ENCODE results near the gene CAND1. TPM values are rescaled to one million over a fixed set of nuclear protein-coding genes. Genes with fewer than 3 reads are reported as not detected.

Gene CAND1
- total RNA-seq, 1 experiment from 2014 or later, result 230 TPM

DNA sequence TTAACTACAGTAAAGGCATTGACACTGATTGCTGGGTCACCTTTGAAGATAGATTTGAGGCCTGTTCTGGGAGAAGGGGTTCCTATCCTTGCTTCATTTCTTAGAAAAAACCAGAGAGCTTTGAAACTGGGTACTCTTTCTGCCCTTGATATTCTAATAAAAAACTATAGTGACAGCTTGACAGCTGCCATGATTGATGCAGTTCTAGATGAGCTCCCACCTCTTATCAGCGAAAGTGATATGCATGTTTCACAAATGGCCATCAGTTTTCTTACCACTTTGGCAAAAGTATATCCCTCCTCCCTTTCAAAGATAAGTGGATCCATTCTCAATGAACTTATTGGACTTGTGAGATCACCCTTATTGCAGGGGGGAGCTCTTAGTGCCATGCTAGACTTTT is 36.4 kb downstream of the CAND1 start:
- H3K23ac ChIP-seq (ENCODE audit: insufficient read length, low read depth, low read length), result no peak overlapping the region
- no peak overlapping the region for H3K27ac Mint-ChIP-seq
- no peaks in the 10 kb centered on the region for H3K23me2 ChIP-seq (ENCODE audit: insufficient read length, low read depth, low read length, poor library complexity, severe bottlenecking)
- H3K4me2 ChIP-seq (ENCODE audit: insufficient read depth, insufficient read length, low read length), result no peak overlapping the region
- no peaks in the 10 kb centered on the region for H3K79me1 ChIP-seq (ENCODE audit: insufficient read depth, low read depth, low read length, poor library complexity, severe bottlenecking)
- no peaks in the 10 kb centered on the region for H3K27me3 Mint-ChIP-seq (ENCODE audit: low read depth)
- no peak overlapping the region for H3K4ac ChIP-seq (ENCODE audit: low read depth, low read length)
- no peak overlapping the region for H2BK20ac ChIP-seq (ENCODE audit: low read depth, low read length, poor library complexity, severe bottlenecking)
- H4K5ac ChIP-seq (ENCODE audit: insufficient read length, low read depth, low read length), result no peak overlapping the region
- no peaks in the 10 kb centered on the region for H3K79me2 ChIP-seq (ENCODE audit: insufficient read depth, low read length)
- no peaks in the 10 kb centered on the region for H4K20me1 ChIP-seq (ENCODE audit: control insufficient read depth, insufficient read depth, insufficient read length)
- H3K14ac ChIP-seq (ENCODE audit: insufficient read depth, low read length), result no peak overlapping the region
- no peaks in the 10 kb centered on the region for H3K9me3 Mint-ChIP-seq
- H2AFZ ChIP-seq (ENCODE audit: low read length), result no peak overlapping the region
- no peaks in the 10 kb centered on the region for H3K4me1 Mint-ChIP-seq
- H3K9ac ChIP-seq (ENCODE audit: extremely low read depth, insufficient read length, low read length), result no peak overlapping the region
- H3T11ph ChIP-seq (ENCODE audit: low read length), result no peak overlapping the region
- no peak overlapping the region for H2BK12ac ChIP-seq (ENCODE audit: insufficient read length, low read depth, low read length)
- no peak overlapping the region for H4K8ac ChIP-seq (replicated peaks; ENCODE audit: insufficient read length, low read depth, low read length)
- no peaks in the 10 kb centered on the region for H3K27me3 ChIP-seq (ENCODE audit: insufficient read depth, low read length)
- no peak overlapping the region for H3K4me3 Mint-ChIP-seq
- H3K36me3 Mint-ChIP-seq (ENCODE audit: insufficient read depth in 1 of 3, low read depth in 3 of 3), result peaks cover 25 to 71% (median 66%) of the 10 kb centered on the region in 3 experiments; a peak in 6 of 7 replicates
- no peak overlapping the region for H3K18ac ChIP-seq (ENCODE audit: insufficient read length, low read depth, low read length)
- DNase-seq, result no peak
- H3K9me3 ChIP-seq (ENCODE audit: control insufficient read depth, low read depth, low read length), result no peaks in the 10 kb centered on the region
- H3K4me1 ChIP-seq (ENCODE audit: insufficient read depth, low read length), result no peaks in the 10 kb centered on the region
- no CpG with 5 or more reads among the region's 1 CpG for WGBS (ENCODE audit: extremely low coverage, insufficient read length, low lambda C conversion rate)
- TF ChIP-seq CTCF (conservative IDR thresholded peaks at IDR 0.05), result no peak
- no peak overlapping the region for H2BK5ac ChIP-seq (ENCODE audit: insufficient read length, low read length)
- H2AK5ac ChIP-seq (ENCODE audit: insufficient read length, low read length), result no peak overlapping the region
- no peak overlapping the region for H4K91ac ChIP-seq (ENCODE audit: insufficient read length, low read depth, low read length)
- H3K56ac ChIP-seq (ENCODE audit: insufficient read length, low read depth, low read length), result no peak overlapping the region
- H2BK15ac ChIP-seq (ENCODE audit: low read depth, low read length), result no peak overlapping the region
- no peak overlapping the region for H2BK120ac ChIP-seq (ENCODE audit: low read depth, low read length, poor library complexity, severe bottlenecking)
- no peak overlapping the region for H3K27ac ChIP-seq (ENCODE audit: insufficient read length, low read depth, low read length)

All from H9 (cell line).